Prostate gland (tissue), 2 donors: ENCODE data around the gene NUP210. TPM values are rescaled to one million over a fixed set of nuclear protein-coding genes. Genes with fewer than 3 reads are reported as not detected.

Source experiments
- DNase-seq: peaks from one replicate; pipeline ENCODE4 v3.0.0-alpha.2; 2019; ENCODE audit warnings: low spot score
- H3K27ac ChIP-seq, 2 donors: fragments of 200-600 bp; sonication (generic); 2 replicates each; pipeline ENCODE4 v1.5.1; 2017 to 2019
- H3K27me3 ChIP-seq: fragments of 200-600 bp; sonication (generic); replicated peaks from 2 replicates; pipeline ENCODE4 v1.5.1; 2019; ENCODE audit not compliant: insufficient read depth
- H3K36me3 ChIP-seq, 2 donors: fragments of 200-600 bp; sonication (generic); 1 replicate in 1 of 2; 2 replicates in 1 of 2; pipeline versions ENCODE4 v1.5.1 to v1.8.1; 2017 to 2019
- H3K4me1 ChIP-seq: fragments of 200-600 bp; sonication (generic); replicated peaks from 2 replicates; pipeline ENCODE4 v1.5.1; 2019
- H3K4me3 ChIP-seq, 2 donors: fragments of 200-600 bp; sonication (generic); 2 replicates each; pipeline ENCODE4 v1.5.1; 2017 to 2019
- H3K9me3 ChIP-seq: fragments of 200-600 bp; sonication (generic); 2 replicates; pipeline ENCODE4 v1.5.1; 2017
- CTCF ChIP-seq, 4 experiments: fragments of 200-600 bp in 2 of 4; fragments of 450-650 bp in 2 of 4; sonication (generic) in 2 of 4; IDR thresholded peaks; 1 replicate in 3 of 4; 2 replicates in 1 of 4; pipeline ENCODE4 v1.5.1; 2016 to 2019; ENCODE audit warnings: antibody characterized with exemption in 4 of 4, mild to moderate bottlenecking in 2 of 4, moderate library complexity in 2 of 4
- POLR2A ChIP-seq: fragments of 450-650 bp; IDR thresholded peaks from one replicate; pipeline ENCODE4 v1.6.1; 2016; ENCODE audit warnings: antibody characterized with exemption, mild to moderate bottlenecking
- POLR2AphosphoS5 ChIP-seq: sonication (generic); formaldehyde crosslinking; IDR thresholded peaks from one replicate; pipeline ENCODE4 v1.6.1; 2017; ENCODE audit warnings: antibody characterized with exemption
- WGBS: methylation state at CpG from one replicate; pipeline ENCODE4 v1.1.5; 2018; 5-methylcytosine and 5-hydroxymethylcytosine counted together
- intact Hi-C: fragments of 100-400 bp; cut with DNase I; formaldehyde crosslinking; loops from one replicate; pipeline ENCODE4 v1.14.2; 2022
- total RNA-seq, 2 donors: library from RNA; depleted of rRNA; stranded (reverse); fragments of >200 nt; gene quantifications; one replicate each; pipeline ENCODE4 v1.1.0, GENCODE V29; 2016

The NUP210 gene
- total RNA-seq, 2 donors from 2014 or later = 10.6 to 31.2 TPM

- Histone ChIP-seq H3K27ac (no peak overlapping the region), H3K27me3 (no peaks in the 10 kb centered on the region), H3K4me1 (no peaks in the 10 kb centered on the region), H3K9me3 (no peaks in the 10 kb centered on the region), H3K36me3 (no peaks in the 10 kb centered on the region), H3K4me3 (no peak overlapping the region)
- TF ChIP-seq POLR2AphosphoS5 (no peak), POLR2A (no peak), CTCF (IDR thresholded peaks at IDR 0.05) (no peak)
- intact Hi-C loops = no loop called here
- no peak for DNase-seq
- 92% methylated on average over 4 of the region's 4 CpGs for WGBS
Observed at GRCh38 chr3:13305623-13306022, 114.5 kb downstream of the NUP210 start.

GRCh38 chr3:13303410-13303809 is 116.7 kb downstream of the NUP210 start:
- H3K4me1 ChIP-seq = no peaks in the 10 kb centered on the region
- H3K9me3 ChIP-seq = no peaks in the 10 kb centered on the region
- no peak overlapping the region for H3K27ac ChIP-seq
- 82% methylated on average over 6 of the region's 6 CpGs for WGBS
- TF ChIP-seq CTCF (IDR thresholded peaks at IDR 0.05) = no peak
- TF ChIP-seq POLR2AphosphoS5 = no peak
- TF ChIP-seq POLR2A = no peak
- H3K4me3 ChIP-seq = no peak overlapping the region
- no peaks in the 10 kb centered on the region for H3K27me3 ChIP-seq
- intact Hi-C loops = no loop called here
- no peaks in the 10 kb centered on the region for H3K36me3 ChIP-seq
- DNase-seq = no peak

DNA sequence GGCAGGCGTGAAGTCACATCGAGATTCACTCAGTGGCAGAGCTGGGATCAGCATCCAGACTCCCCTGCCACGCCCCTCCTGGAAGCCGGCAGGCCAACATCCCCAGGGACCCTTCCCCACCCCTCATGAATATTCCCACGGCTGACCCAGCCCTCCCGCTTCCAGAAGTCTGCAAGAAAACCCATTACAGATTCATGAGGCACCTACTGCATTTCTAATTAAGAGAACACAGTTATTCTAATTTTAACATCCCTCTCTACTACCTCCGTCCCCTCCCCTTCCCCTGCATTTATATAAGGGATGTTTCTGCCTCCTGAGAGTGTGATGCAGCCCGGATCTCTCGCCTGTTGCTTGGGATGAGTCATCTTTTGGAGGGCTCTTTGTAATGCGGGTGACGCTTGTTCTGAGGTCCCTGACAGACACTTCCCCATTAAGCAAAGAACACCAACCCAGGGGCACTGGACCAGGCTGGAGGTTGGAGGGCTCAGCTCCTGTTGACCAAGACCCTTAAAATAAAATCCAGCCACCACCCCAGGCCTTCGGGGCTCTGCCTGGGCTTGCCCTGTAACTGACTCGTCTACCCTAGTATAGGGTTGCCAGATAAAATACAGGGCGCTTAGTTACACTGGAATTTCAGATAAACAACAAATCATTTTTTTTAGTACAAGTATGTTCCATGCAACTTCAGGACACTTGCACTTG is 118.7 kb downstream of the NUP210 start:
- no peaks in the 10 kb centered on the region for H3K4me1 ChIP-seq
- no peaks in the 10 kb centered on the region for H3K36me3 ChIP-seq
- H3K27ac ChIP-seq = no peak overlapping the region
- intact Hi-C loops = no loop called here
- 28% methylated on average over 14 of the region's 14 CpGs for WGBS
- no peaks in the 10 kb centered on the region for H3K27me3 ChIP-seq
- TF ChIP-seq POLR2A (no peak), CTCF (IDR thresholded peaks at IDR 0.05) (no peak), POLR2AphosphoS5 (no peak)
- no peak overlapping the region for H3K4me3 ChIP-seq
- no peaks in the 10 kb centered on the region for H3K9me3 ChIP-seq
- DNase-seq = no peak

DNA sequence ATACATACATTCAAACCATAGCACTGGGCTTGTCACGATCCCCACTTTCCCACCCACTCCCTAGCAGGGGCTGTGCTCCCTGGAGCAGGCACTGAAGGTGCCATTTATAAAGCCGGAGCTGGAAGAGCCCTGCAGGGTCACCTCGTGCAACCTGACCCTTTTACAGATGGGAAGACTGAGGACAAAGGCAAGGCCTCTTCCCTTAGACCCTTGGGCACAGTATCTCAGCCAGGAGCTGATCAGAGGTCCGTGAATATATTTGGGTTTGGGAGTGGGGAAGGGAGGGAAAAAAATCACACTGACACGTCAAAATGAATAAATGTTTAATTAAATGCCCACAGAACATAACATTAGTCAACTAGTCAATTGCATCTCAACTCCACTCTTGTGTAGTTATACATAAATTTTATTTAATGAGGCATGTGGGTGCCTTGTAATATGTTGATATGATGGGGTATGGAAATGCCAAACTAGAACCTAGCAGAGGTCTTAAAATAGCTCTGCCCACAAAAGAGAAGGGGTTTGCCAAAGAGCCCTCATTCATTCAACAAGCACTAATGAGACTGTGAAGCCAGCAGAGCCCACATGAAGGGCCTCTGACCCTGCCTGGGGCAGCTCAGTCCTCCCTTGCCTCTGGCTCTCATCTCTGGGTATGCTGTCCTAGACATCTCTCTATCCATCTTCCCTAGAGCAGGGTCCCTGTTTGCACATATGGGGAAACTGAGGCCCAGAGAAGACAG is 119.4 kb downstream of the NUP210 start:
- DNase-seq = no peak
- Histone ChIP-seq H3K4me3 (no peak overlapping the region), H3K27ac (no peak overlapping the region), H3K36me3 (no peaks in the 10 kb centered on the region), H3K9me3 (no peaks in the 10 kb centered on the region), H3K4me1 (no peaks in the 10 kb centered on the region), H3K27me3 (no peaks in the 10 kb centered on the region)
- WGBS = 79% methylated on average over 5 of the region's 5 CpGs
- TF ChIP-seq CTCF (IDR thresholded peaks at IDR 0.05) (no peak), POLR2AphosphoS5 (no peak), POLR2A (no peak)
- intact Hi-C loops = no loop called here
